D721Med (cell line): ENCODE data around the gene TUBGCP6.

Experiments
- DNase-seq: peaks from one replicate; pipeline ENCODE4 v3.0.0; 2011; ENCODE audit warnings: low spot score; ENCODE audit not compliant: insufficient read length
- FAIRE-seq: peaks from 2 replicates; lab custom pipeline; 2011; peaks lifted over from hg19 to GRCh38; lab: Jason Lieb, UNC
- CTCF ChIP-seq: IDR thresholded peaks from 2 replicates; pipeline ENCODE4 v1.5.1; 2012; ENCODE audit warnings: mild to moderate bottlenecking, control low read depth; ENCODE audit not compliant: insufficient read depth; ENCODE audit errors: missing control alignments

TUBGCP6 gene

GRCh38 chr22:50167689-50168489, 76.9 kb downstream of the TUBGCP6 start:
- TF ChIP-seq CTCF: no peak
- FAIRE-seq (no peak), DNase-seq (no peak)
